NCI-H345 treated with DMSO at 0.1 percent for 48 hours (cell line): ENCODE data around the gene FAM89A.
A peak's percentile ranks its signal among the peaks of the same experiment; 100 is the strongest.
"Not testable (repeated sequence)": the region's sequence is repeated elsewhere in the genome, so short reads cannot be mapped to it uniquely, and the experiment has no call there.

Experiments
- DNase-seq: peaks from one replicate; lab custom pipeline; 2025; ENCODE audit not compliant: unreplicated experiment; lab: John Stamatoyannopoulos, UW

The FAM89A gene

DNA sequence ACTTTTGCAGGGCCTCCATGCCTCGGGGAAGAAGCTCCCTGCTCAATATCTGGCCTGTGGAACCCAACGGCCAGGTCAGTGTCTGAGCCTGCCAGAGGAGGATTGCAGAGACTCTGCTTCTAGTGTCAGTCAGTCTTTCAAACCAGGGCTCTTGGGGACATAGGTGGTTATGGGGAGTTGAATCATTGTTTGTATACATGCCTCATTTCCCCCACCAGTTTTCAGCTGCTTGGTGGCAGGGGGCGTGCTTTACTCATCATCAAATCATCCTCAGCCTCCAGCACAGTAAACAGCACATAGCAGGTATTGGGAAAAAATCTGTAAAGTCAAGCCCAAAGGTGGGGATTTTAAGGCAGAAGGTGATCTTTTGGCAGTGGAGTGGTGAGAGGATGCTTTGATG is 17.4 kb upstream of the FAM89A start:
- peak; percentile 7 for DNase-seq

DNA sequence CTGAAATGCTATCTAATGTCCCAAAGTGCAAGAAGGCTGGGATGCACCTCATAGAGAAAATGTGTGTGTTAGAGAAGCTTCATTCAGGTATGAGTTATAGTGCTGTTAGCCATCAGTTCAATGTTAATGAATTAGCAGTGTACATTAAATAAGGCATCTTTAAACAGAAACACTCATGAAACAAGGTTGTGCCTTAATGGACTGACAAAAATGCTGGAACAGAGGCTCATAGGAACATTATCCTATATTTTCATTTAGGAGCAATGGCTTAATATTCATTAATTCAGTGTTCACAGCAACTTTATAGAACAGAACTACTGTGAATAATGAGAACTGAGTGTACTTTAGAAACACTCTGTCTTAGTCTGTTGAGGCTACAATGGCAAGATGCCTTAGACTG is 15.2 kb upstream of the FAM89A start:
- DNase-seq: no peak

DNA sequence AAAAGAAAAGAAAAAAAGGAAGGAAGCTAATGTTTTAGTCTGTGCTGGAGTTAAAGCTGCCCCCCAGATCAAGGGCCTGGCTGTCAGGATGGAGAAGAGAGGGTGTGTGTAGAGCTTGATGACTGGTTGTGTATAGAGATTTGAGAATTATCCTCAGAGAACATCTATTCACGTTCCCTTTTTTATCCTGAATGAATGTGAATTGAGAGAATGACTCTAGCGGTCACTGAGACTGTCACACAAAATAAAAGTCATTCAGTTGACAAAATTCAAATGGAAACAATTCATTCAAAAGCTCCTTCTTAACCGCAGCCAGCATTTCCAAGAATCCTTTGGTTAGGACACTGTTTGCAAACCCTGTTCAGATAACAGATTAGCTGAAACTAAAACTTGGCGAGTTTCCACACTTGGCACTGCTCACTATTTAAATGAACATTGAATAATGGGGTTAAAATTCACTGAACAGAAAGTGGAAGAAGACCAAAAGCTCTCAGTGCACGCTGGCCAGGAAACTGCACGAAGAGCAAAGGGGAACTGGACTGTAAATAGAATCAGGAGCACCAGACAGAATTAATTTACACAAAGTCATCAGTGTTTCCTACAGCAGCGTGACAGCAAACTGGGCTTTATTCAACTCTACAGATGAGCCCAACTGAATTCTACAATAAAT is 13.6 kb upstream of the FAM89A start:
- DNase-seq: no peak

DNA sequence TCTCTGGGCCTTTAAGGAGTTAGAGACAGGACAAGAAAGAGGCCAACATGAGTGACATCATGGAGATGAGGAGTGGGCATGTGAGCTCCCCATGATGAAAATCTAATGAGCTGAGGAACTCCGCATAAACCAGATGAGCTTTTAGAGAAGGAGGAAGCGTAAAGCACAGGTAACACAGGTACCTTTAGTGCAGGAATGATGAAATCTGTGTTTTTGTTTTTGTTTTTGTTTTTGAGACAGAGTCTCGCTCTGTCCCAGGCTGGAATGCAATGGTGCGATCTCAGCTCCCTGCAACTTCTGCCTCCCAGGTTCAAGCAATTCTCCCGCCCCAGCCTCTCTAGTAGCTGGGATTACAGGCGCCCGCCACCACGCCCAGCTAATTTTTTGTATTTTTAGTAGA is 12.7 kb upstream of the FAM89A start:
- DNase-seq: no peak

GRCh38 chr1:231050932-231051331 is 10.9 kb upstream of the FAM89A start:
- not testable (repeated sequence) for DNase-seq

DNA sequence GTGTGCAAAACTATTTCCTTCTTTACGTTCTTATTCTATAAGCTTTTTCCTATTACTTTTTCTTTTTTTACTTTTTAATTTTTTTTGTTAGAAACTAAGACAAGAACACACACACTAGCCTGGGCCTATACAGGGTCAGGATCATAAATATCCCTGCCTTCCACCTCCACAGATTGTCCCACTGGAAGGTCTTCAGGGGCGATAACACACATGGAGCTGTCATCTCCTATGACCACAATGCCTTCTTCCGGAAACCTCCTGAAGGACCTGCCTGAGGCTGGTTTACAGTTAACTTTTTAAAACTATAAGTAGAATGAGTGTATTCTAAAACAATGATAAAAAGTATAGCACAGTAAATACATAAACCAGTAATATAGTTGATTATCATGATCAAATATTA is 10.3 kb upstream of the FAM89A start:
- no peak for DNase-seq

DNA sequence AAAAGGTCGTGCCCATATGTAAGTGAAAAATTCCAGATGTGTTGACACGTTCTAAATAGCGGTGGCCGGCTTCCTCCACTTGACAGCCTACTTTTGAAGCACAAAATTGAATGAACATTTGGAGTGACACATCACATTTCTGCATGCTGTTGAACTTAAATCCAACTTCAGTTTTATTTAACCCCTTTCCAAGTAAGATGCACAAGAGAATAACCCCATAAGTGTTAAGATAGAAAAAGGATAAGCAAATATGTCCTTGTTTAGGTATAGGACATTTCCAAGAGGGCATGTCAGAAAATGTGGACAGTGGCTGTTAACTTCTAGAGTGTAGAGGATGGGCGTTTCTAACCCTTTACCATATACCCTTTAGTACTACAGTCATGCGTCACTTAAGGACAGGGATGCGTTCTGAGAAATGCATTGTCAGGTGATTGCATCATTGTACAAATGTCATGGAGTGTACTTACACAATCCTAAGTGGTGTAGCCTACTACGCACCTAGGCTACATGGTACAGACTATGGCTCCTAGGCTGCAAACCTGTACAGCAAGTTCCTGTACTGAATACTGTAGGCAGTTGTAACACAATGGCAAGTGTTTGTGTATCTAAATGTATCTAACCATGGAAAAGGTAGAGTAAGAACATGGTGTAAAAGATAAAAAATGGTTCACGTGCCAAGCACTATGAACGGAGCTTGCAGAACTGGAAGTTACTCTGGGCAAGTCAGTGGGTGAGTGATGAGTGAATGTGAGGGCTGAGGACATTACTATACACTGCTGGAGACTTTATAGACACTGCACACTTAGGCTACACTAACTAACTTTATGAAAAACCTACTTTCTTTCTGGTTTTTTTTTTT is 9.3 kb upstream of the FAM89A start:
- DNase-seq: no peak

- DNase-seq: not testable (repeated sequence)
These were observed 8.4 kb upstream of the FAM89A start for GRCh38 chr1:231048419-231048818.

DNA sequence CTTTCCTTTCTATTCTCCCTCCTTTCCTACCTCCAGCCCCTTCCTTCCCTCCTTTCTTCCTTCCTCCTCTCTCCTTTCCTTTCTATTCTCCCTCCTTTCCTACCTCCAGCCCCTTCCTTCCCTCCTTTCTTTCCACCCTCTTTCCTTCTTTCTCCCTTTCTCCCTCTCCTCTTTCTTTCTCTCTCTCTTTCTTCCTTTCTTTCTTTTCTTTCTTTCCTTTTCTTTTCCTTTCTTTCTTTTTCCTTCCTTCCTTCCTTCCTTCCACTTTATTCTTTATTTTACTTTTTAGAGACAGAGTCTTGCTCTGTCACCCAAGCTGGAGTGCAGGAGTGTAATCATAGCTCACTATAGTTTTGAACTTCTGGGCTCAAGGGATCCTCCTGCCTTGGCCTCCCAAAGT is 7.5 kb upstream of the FAM89A start:
- not testable (repeated sequence) for DNase-seq

DNA sequence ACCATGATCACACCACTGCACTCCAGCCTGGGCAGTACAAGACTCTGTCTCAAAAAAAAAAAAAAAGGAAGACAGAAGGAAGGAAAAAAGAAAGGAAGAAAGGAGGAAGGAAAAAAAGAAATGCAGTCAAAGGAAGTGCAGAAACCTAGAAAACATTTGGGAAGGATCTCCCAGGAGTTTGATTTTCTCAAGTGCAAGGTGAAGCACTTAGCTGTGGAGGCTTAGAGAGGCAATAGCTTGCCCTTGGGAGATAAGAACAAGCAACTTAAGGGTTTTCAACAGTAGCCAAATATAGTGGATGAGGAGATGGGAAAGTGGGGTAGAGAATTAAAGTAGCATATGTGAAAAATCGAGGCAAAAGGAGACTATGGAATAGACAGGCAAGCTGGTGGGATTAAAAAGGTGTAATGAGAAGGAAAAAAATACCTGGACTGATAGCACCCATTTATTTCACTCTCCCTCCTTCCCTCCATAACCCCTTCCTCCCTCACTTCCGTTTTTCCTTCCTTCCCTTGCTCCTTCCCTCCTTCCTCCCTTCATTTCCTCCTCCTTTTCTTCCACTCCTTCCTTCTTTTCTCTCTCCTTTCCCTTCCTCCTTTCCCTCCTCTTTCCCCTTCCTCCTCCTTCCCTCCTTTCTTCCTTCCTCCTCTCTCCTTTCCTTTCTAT is 6.8 kb upstream of the FAM89A start:
- DNase-seq: no peak

DNA sequence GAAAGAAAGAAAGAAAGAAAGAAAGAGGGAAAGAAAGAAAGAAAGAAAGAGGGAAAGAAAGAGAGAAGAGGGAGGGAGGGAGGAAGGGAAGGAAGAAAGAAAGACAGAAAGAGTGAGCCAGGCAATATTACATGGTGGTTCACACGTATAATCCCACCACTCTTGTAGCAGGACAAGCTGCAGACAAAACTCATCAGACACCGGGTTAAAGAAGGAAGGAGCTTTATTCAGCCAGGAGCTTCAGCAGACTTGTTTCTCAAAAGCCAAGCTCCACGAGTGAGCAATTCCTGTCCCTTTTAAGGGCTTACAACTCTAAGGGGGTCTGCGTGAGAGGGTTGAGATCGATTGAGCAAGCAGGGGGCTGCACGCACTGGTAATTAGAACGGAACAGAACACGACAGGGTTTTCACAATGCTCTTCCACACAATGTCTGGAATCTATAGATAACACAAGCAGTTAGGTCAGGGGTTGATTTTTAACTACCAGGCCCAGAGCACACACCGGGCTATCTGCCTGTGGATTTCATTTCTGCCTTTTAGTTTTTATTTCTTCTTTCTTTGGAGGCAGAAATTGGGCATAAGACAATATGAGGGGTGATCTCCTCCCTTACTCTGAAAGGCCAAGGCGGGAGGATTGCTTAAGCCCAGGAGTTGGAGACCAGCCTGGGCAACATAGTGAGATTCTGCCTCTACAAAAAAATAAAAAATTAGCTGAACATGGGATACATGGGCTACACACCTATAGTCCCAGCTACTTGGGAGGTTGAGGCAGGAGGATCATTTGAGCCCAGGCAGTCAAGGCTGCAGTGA is 6.1 kb upstream of the FAM89A start:
- DNase-seq: not testable (repeated sequence)

DNA sequence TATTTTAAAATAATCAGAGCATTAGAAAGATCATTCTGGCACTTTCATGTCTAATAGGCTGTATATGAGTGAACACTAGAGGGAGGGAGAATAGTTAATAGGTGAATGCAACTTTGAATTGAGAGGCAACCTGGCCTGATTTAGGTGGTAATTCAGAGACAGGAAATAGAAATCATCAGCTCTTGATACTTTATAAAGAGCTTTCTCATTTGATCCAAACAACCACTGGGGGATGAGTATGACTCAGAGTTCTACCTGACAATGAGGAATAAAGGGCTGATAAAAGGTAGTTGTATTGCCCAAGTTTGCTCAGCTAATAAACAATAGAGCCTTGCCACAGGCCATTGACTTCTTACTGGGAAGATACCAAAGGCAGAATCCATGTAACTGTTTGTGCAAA is 5.2 kb upstream of the FAM89A start:
- DNase-seq: no peak

- DNase-seq: no peak
These were observed 4.5 kb upstream of the FAM89A start for GRCh38 chr1:231044588-231044987.

- DNase-seq: no peak
These were observed 1.7 kb upstream of the FAM89A start for GRCh38 chr1:231041719-231042261.

DNA sequence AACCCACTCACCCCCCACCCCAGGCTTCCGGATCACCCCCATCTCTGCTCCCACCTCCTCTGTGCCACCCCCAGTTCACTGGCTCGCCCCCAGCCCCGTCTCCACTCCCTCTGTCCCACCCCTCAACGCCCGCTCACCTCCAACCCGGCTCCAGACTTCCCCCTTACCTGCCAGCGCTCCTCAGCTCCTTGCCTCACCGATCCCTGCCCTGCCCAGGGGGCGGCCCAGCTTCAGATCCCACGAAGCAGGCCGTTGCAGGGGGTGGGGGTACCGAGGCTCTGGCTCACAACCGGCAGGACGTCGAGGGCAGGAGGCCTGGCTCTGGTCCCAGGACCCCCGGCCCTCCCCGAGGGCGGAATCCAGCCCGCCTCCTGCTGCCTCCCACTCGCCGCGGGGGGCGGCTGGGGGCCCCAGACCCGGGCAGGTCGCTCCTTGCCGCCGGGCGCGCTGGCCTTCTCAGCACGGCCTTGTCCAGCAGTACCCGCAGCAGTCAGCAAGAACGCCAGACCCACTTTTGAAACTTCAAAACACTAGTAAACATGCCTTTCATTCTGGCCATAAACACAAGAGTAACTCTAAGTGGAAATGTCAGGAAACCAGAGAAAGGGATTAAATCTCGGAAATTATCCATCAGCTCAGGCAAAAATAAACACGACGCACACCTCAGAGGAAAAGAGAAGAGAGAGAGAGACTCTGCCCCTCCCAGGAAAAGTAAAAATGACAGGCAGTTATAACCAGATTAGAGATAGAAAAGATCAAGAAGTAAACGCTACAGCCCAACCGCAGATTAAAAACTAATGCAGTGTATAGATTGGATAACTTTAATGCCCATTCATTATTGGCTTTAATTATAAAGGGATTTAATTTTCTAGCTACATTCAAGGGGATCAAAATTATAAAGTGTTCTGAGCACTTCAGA is 1.0 kb upstream of the FAM89A start:
- DNase-seq: no peak

- no peak for DNase-seq
These were observed 664 bp downstream of the FAM89A start for GRCh38 chr1:231039161-231040018.

DNA sequence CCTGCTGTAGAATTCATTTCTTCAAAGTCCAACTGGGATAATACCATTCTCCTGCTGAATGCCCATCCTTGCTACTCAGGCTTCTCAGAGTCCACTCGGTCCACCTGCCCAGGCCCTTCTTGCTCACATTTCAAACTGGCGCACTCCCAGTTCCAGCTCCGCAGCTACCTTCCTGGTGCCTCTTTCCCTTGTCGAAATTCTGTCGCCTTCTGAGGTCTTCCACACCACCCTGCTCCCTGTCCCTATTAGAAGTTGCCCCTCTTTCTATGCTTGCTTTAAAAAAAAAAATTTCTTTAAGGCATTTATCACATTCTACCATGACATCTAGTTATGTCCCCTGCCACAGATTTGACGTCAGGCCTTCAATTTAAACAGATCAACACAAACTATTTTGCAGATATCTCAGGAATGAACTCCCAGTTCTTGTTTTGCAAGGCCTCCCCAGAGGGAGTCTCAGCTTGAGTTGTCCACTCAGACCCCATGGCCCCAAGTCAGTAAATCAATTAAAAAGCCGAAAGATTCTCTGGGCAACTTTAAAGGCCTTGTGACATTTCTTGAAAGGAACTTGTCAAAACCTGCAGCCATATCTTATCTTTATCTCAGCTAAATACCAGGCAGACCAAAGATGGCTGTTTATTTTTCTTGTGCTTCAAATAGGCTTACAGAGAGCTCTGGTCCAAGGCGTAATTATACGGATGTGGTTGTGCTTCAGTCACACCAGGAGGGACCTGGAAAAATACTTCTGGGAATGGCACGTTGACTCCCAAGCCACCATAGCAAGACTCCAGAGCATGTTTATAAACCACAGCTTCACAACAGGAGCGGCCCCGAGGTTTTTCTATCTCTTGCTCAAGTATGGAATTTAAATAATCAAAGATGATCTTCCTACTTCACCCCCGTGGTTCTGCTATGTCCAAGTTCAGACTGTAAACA is 2.2 kb downstream of the FAM89A start:
- DNase-seq: no peak

DNA sequence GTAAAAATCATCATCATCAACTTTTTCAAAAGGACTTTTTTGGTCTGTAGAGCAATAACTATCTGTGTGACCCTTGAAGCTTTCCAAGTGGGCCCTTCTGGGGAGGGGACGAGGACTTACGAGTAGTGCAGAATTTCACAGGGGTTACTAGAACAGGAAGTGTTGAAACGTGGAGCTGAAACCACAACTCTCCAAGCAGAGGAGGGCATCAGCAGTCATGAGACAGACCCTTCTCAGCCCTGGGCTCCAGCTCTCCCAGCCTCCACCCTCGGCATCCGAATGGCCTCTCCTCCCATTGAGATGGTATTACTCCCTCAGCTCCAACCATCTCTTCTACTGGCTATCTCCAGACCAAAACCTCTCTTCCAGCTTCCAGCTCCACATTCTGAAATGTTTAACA is 3.6 kb downstream of the FAM89A start:
- DNase-seq: no peak
